IMR-90 (cell line): ENCODE results near the gene CCDC71. TPM values are rescaled to one million over a fixed set of nuclear protein-coding genes. Genes with fewer than 3 reads are reported as not detected.
A peak's percentile ranks its signal among the peaks of the same experiment; 100 is the strongest.

Experiments used
- ATAC-seq: fragments of 200-7000 bp; cut with Tn5 transposase; 2 replicates; pipeline ENCODE4 v1.9.1; 2020; ENCODE audit warnings: low read depth, mild to moderate bottlenecking, moderate library complexity
- BruUV-seq: library from RNA; stranded (reverse); fragments of 400-500 nt; replicated peaks from 2 replicates; lab custom pipeline; 2021; lab: Mats Ljungman, UMichigan
- CTCF ChIA-PET: fragments of 300-600 bp; formaldehyde crosslinking; extraction: SDS; loops from one replicate; lab custom pipeline; 2021; ENCODE audit warnings: antibody characterized with exemption; lab: Yijun Ruan, JAX
- POLR2A ChIA-PET: fragments of 300-600 bp; sonication (Branson Sonifier 250); formaldehyde crosslinking; loops from one replicate; lab custom pipeline; 2022; ENCODE audit warnings: antibody characterized with exemption; ENCODE audit not compliant: unreplicated experiment; lab: Charles Lee
- DNase-seq: peaks from one replicate; pipeline ENCODE4 v3.0.0; 2013
- H2AFZ ChIP-seq: replicated peaks from 2 replicates; pipeline ENCODE3; 2013; ENCODE audit warnings: low read length, mild to moderate bottlenecking; ENCODE audit not compliant: poor library complexity
- H2AK5ac ChIP-seq: 2 replicates; pipeline ENCODE4 v1.6.1; 2013; ENCODE audit warnings: low read depth, low read length, inconsistent platforms
- H2AK9ac ChIP-seq: replicated peaks from 2 replicates; pipeline ENCODE3; 2013; ENCODE audit warnings: mild to moderate bottlenecking, low read depth, low read length, moderate library complexity; ENCODE audit not compliant: poor library complexity
- H2BK120ac ChIP-seq: 2 replicates; pipeline ENCODE4 v1.6.1; 2013; ENCODE audit warnings: low read depth, low read length, inconsistent platforms
- H2BK15ac ChIP-seq: 3 replicates; pipeline ENCODE4 v1.6.1; 2013; ENCODE audit warnings: low read depth, low read length, inconsistent platforms
- H2BK20ac ChIP-seq: 2 replicates; pipeline ENCODE4 v1.6.1; 2013; ENCODE audit warnings: low read depth, mild to moderate bottlenecking, inconsistent platforms, low read length, moderate library complexity
- H2BK5ac ChIP-seq: 2 replicates; pipeline ENCODE4 v1.6.1; 2013; ENCODE audit warnings: mild to moderate bottlenecking, low read depth, low read length, inconsistent platforms; ENCODE audit not compliant: poor library complexity, severe bottlenecking
- H3K14ac ChIP-seq: replicated peaks from 2 replicates; pipeline ENCODE4 v1.6.1; 2013; ENCODE audit warnings: low read depth, low read length, inconsistent platforms
- H3K18ac ChIP-seq: 2 replicates; pipeline ENCODE4 v1.6.1; 2013; ENCODE audit warnings: low read depth, low read length, control low read depth
- H3K23ac ChIP-seq: 2 replicates; pipeline ENCODE4 v1.6.1; 2013; ENCODE audit warnings: low read depth, low read length, inconsistent platforms
- H3K27ac ChIP-seq: 2 replicates; pipeline ENCODE4 v1.5.1; 2013; ENCODE audit warnings: mild to moderate bottlenecking, control low read depth, low read length; ENCODE audit not compliant: insufficient read depth
- H3K27me3 ChIP-seq: 2 replicates; pipeline ENCODE4 v1.6.1; 2013; ENCODE audit warnings: low read length; ENCODE audit not compliant: control insufficient read depth, insufficient read depth
- H3K36me3 ChIP-seq: 2 replicates; pipeline ENCODE4 v1.6.1; 2013; ENCODE audit warnings: low read length, mixed read lengths; ENCODE audit not compliant: control insufficient read depth, insufficient read depth
- H3K4ac ChIP-seq: 2 replicates; pipeline ENCODE4 v1.6.1; 2013; ENCODE audit warnings: low read depth, low read length, inconsistent platforms
- H3K4me1 ChIP-seq: 2 replicates; pipeline ENCODE4 v1.6.1; 2013; ENCODE audit warnings: low read length, mixed read lengths; ENCODE audit not compliant: control insufficient read depth, insufficient read depth
- H3K4me2 ChIP-seq: 2 replicates; pipeline ENCODE4 v1.6.1; 2013; ENCODE audit warnings: low read depth, mild to moderate bottlenecking, control low read depth, low read length, moderate library complexity
- H3K4me3 ChIP-seq: 2 replicates; pipeline ENCODE4 v1.5.1; 2013; ENCODE audit warnings: low read depth, mild to moderate bottlenecking, control low read depth, low read length, moderate library complexity; ENCODE audit not compliant: insufficient read depth
- H3K56ac ChIP-seq: 2 replicates; pipeline ENCODE4 v1.6.1; 2013; ENCODE audit warnings: low read length, inconsistent platforms; ENCODE audit not compliant: insufficient read depth; ENCODE audit errors: extremely low read depth
- H3K79me1 ChIP-seq, 2 experiments: 2 replicates each; pipeline ENCODE4 v1.6.1; 2013; ENCODE audit warnings: low read length in 2 of 2, inconsistent platforms in 1 of 2, low read depth in 1 of 2
- H3K9ac ChIP-seq: 2 replicates; pipeline ENCODE4 v1.6.1; 2013; ENCODE audit warnings: low read depth, low read length, control low read depth
- H3K9me1 ChIP-seq: 2 replicates; pipeline ENCODE4 v1.6.1; 2013; ENCODE audit warnings: low read length, inconsistent platforms; ENCODE audit not compliant: insufficient read depth
- H3K9me3 ChIP-seq: 2 replicates; pipeline ENCODE4 v1.6.1; 2013; ENCODE audit warnings: low read length; ENCODE audit not compliant: control insufficient read depth, insufficient read depth
- H4K20me1 ChIP-seq: 2 replicates; pipeline ENCODE4 v1.6.1; 2013; ENCODE audit warnings: low read length, inconsistent platforms; ENCODE audit not compliant: insufficient read depth
- H4K5ac ChIP-seq: 2 replicates; pipeline ENCODE4 v1.6.1; 2013; ENCODE audit warnings: mild to moderate bottlenecking, low read depth, low read length, control low read depth
- H4K8ac ChIP-seq, 2 experiments: 2 replicates each; pipeline ENCODE4 v1.6.1; 2013; ENCODE audit warnings: low read depth in 2 of 2, low read length in 2 of 2, control low read depth in 1 of 2, inconsistent platforms in 1 of 2
- H4K91ac ChIP-seq: 2 replicates; pipeline ENCODE4 v1.6.1; 2013; ENCODE audit warnings: low read depth, low read length, inconsistent platforms; ENCODE audit not compliant: insufficient read depth
- BHLHE40 ChIP-seq: fragments of 150-350 bp; IDR thresholded peaks from 2 replicates; pipeline ENCODE4 v1.6.1; 2016; ENCODE audit warnings: mild to moderate bottlenecking, low read depth, low read length
- CEBPB ChIP-seq: IDR thresholded peaks from 2 replicates; pipeline ENCODE4 v1.6.1; 2012; ENCODE audit warnings: low read depth, low read length, improper control_type of control experiment
- CHD1 ChIP-seq: IDR thresholded peaks from 2 replicates; pipeline ENCODE4 v1.6.1; 2012; ENCODE audit warnings: low read depth, low read length, improper control_type of control experiment
- CTCF ChIP-seq: conservative IDR thresholded peaks from 2 replicates; pipeline ENCODE4 v1.5.1; 2012; ENCODE audit warnings: mild to moderate bottlenecking, low read depth, low read length, improper control_type of control experiment
- ELK1 ChIP-seq: fragments of 150-350 bp; IDR thresholded peaks from 2 replicates; pipeline ENCODE4 v1.6.1; 2016; ENCODE audit warnings: low read depth, mild to moderate bottlenecking, low read length, moderate library complexity, borderline replicate concordance
- FOS ChIP-seq: fragments of 150-350 bp; IDR thresholded peaks from 2 replicates; pipeline ENCODE4 v1.6.1; 2016; ENCODE audit warnings: low read depth, low read length
- MAFK ChIP-seq: IDR thresholded peaks from 2 replicates; pipeline ENCODE4 v1.6.1; 2012; ENCODE audit warnings: low read depth, low read length, improper control_type of control experiment
- MAZ ChIP-seq: IDR thresholded peaks from 2 replicates; pipeline ENCODE4 v1.6.1; 2012; ENCODE audit warnings: low read depth, mild to moderate bottlenecking, low read length, improper control_type of control experiment, moderate library complexity, borderline replicate concordance
- MXI1 ChIP-seq: IDR thresholded peaks from 2 replicates; pipeline ENCODE4 v1.6.1; 2012; ENCODE audit warnings: low read depth, mild to moderate bottlenecking, low read length, moderate library complexity, borderline replicate concordance
- NFE2L2 ChIP-seq: fragments of 150-350 bp; IDR thresholded peaks from 2 replicates; pipeline ENCODE4 v1.6.1; 2016; ENCODE audit warnings: low read depth, mild to moderate bottlenecking, low read length
- POLR2A ChIP-seq: IDR thresholded peaks from 2 replicates; pipeline ENCODE4 v1.6.1; 2012; ENCODE audit warnings: mild to moderate bottlenecking, low read depth, low read length
- RAD21 ChIP-seq: IDR thresholded peaks from 2 replicates; pipeline ENCODE4 v1.6.1; 2012; ENCODE audit warnings: low read length, improper control_type of control experiment
- RCOR1 ChIP-seq: IDR thresholded peaks from 2 replicates; pipeline ENCODE4 v1.6.1; 2012; ENCODE audit warnings: mild to moderate bottlenecking, low read length, improper control_type of control experiment; ENCODE audit not compliant: insufficient replicate concordance
- RFX5 ChIP-seq: IDR thresholded peaks from 2 replicates; pipeline ENCODE4 v1.8.0; 2012; ENCODE audit warnings: low read depth, mild to moderate bottlenecking, low read length, moderate library complexity
- SMC3 ChIP-seq: fragments of 150-350 bp; IDR thresholded peaks from 2 replicates; pipeline ENCODE4 v1.6.1; 2016; ENCODE audit warnings: low read depth, mild to moderate bottlenecking, antibody characterized with exemption, low read length, moderate library complexity
- WGBS, 2 experiments: methylation state at CpG; one replicate each; pipeline versions ENCODE4 v1.1.5 to v1.1.7; 2013; ENCODE audit warnings: missing lambda C conversion rate in 2 of 2; ENCODE audit not compliant: insufficient read length in 1 of 2; ENCODE audit errors: extremely low coverage in 2 of 2; 5-methylcytosine and 5-hydroxymethylcytosine counted together
- dilution Hi-C: fragments of 300-500 bp; cut with HindIII; formaldehyde crosslinking; loops from one replicate; pipeline ENCODE4 v1.14.3; 2018; ENCODE audit warnings: low sequenced_read_pairs; ENCODE audit not compliant: unreplicated experiment
- in situ Hi-C: fragments of 300-500 bp; cut with MboI; formaldehyde crosslinking; loops from 3 replicates; pipeline ENCODE4 v1.14.3; 2019; ENCODE audit warnings: low sequenced_read_pairs, inconsistent platforms, mixed read lengths
- intact Hi-C: fragments of 100-400 bp; cut with micrococcal nuclease; formaldehyde crosslinking; loops from 2 replicates; pipeline ENCODE4 v1.10.0; 2022
- polyA plus RNA-seq, 3 experiments: library from polyadenylated mRNA; depleted of rRNA; stranded (reverse); fragments of >200 nt; gene quantifications; 2 replicates each; pipeline ENCODE4 v1.2.3, GENCODE V29; 2012; ENCODE audit warnings: low replicate concordance in 1 of 3
- total RNA-seq: library from RNA; depleted of rRNA; stranded (reverse); fragments of >200 nt; gene quantifications from 2 replicates; pipeline ENCODE4 v1.2.3, GENCODE V29; 2012
- TF ChIP-seq, protein P1 (sequence below): fragments of 150-350 bp; IDR thresholded peaks from 2 replicates; pipeline ENCODE4 v1.6.1; 2017; ENCODE audit warnings: mild to moderate bottlenecking, antibody characterized with exemption, low read length, low read depth

Gene CCDC71
- total and polyA plus RNA-seq, 2 of the 4 experiments (the other 2 are of a cell fraction) = 29.4 to 35.9 TPM

DNA sequence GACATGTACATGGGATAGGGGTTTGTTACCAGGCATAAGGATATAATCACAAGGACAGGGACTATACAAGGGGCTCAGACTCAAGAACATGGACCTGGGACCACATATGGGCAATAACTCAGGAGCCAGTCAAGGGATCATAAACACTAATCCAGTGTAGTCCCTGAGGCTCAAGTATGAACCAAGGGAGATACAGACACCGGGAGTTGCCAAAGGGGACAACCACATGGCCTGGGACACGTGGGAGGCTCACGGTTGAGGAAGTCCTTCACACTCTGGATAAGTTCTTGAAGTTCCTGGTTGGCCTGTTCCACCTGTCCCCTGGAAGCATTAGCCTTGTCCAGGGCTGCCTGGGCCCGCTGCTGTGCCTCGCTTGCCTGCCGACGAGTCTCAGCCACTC lies 43.7 kb downstream of the CCDC71 start:
- Histone ChIP-seq H2BK120ac (no peak overlapping the region), H3K27me3 (no peaks in the 10 kb centered on the region), H3K23ac (no peak overlapping the region), H3K4me2 (no peak overlapping the region), H4K5ac (no peak overlapping the region), H3K27ac (no peak overlapping the region), H3K79me1 (peaks cover 12 to 53% of the 10 kb centered on the region in 2 experiments), H2AK5ac (no peak overlapping the region), H3K4me1 (peaks cover 10% of the 10 kb centered on the region), H2BK5ac (no peak overlapping the region), H2BK20ac (no peak overlapping the region), H2AK9ac (peak overlapping the region; percentile 16), H2AFZ (no peak overlapping the region), H2BK15ac (no peak overlapping the region), H3K18ac (no peak overlapping the region), H3K9me3 (no peaks in the 10 kb centered on the region), H3K36me3 (peaks cover 70% of the 10 kb centered on the region), H4K20me1 (peaks cover 6% of the 10 kb centered on the region), H3K14ac (no peak overlapping the region), H3K56ac (no peak overlapping the region), H3K4ac (no peak overlapping the region), H3K9me1 (peaks cover 10% of the 10 kb centered on the region; the same call in 1 of the 2 replicates), H3K4me3 (no peak overlapping the region), H3K9ac (no peak overlapping the region), H4K8ac (no peak overlapping the region), H4K91ac (no peak overlapping the region)
- 91% methylated on average over 7 of the region's 7 CpGs; no CpG with 5 or more reads in 1 of the 2 experiments for WGBS, 2 experiments
- intact Hi-C loops (no loop called here), in situ Hi-C loops (no loop called here), dilution Hi-C loops (no loop called here)
- POLR2A ChIA-PET = no interaction called here
- DNase-seq (no peak), ATAC-seq (no peak)
- no TSS peak for BruUV-seq
- CTCF ChIA-PET = no interaction called here
- TF ChIP-seq, protein P1, sequence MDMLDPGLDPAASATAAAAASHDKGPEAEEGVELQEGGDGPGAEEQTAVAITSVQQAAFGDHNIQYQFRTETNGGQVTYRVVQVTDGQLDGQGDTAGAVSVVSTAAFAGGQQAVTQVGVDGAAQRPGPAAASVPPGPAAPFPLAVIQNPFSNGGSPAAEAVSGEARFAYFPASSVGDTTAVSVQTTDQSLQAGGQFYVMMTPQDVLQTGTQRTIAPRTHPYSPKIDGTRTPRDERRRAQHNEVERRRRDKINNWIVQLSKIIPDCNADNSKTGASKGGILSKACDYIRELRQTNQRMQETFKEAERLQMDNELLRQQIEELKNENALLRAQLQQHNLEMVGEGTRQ = no peak
- TF ChIP-seq FOS (no peak), CHD1 (no peak), ELK1 (no peak), MAFK (no peak), CTCF (no peak), MAZ (no peak), MXI1 (no peak), BHLHE40 (no peak), RCOR1 (no peak), CEBPB (no peak), NFE2L2 (no peak), RAD21 (no peak), RFX5 (no peak), SMC3 (no peak), POLR2A (no peak)
